SH-SY5Y (cell line): ENCODE results near the gene CAMK2A.

Source experiments
- GATA2 ChIP-seq: IDR thresholded peaks from 2 replicates; pipeline ENCODE4 v1.6.1; 2011; ENCODE audit warnings: mild to moderate bottlenecking, low read depth, low read length
- GATA3 ChIP-seq: IDR thresholded peaks from 2 replicates; pipeline ENCODE4 v1.6.1; 2011; ENCODE audit warnings: low read depth, mild to moderate bottlenecking, low read length, moderate library complexity

GRCh38 chr5:150177721-150178120 lies 111.9 kb downstream of the CAMK2A start:
- no peak for TF ChIP-seq GATA3
- no peak for TF ChIP-seq GATA2
